H9 (cell line): Measurements from ENCODE around the gene ALDH1L1. TPM values are rescaled to one million over a fixed set of nuclear protein-coding genes. Genes with fewer than 3 reads are reported as not detected.
A peak's percentile ranks its signal among the peaks of the same experiment; 100 is the strongest.

Source experiments
- DNase-seq: peaks from one replicate; pipeline ENCODE4 v3.0.0-alpha.2; 2017
- H2AFZ ChIP-seq: one replicate; pipeline ENCODE4 v1.6.1; 2013; ENCODE audit warnings: mild to moderate bottlenecking, low read length, control low read depth, moderate library complexity
- H2AK5ac ChIP-seq: 2 replicates; pipeline ENCODE4 v1.6.1; 2013; ENCODE audit warnings: low read length, control low read depth, mixed read lengths; ENCODE audit not compliant: insufficient read length
- H2BK120ac ChIP-seq: one replicate; pipeline ENCODE4 v1.6.1; 2013; ENCODE audit warnings: low read depth, mild to moderate bottlenecking, low read length, control low read depth, inconsistent platforms; ENCODE audit not compliant: poor library complexity, severe bottlenecking
- H2BK12ac ChIP-seq: 2 replicates; pipeline ENCODE4 v1.6.1; 2013; ENCODE audit warnings: low read length, control low read depth, mixed read lengths, low read depth; ENCODE audit not compliant: insufficient read length
- H2BK15ac ChIP-seq: 2 replicates; pipeline ENCODE4 v1.6.1; 2013; ENCODE audit warnings: low read depth, low read length, control low read depth
- H2BK20ac ChIP-seq: one replicate; pipeline ENCODE4 v1.6.1; 2013; ENCODE audit warnings: low read depth, mild to moderate bottlenecking, low read length, control low read depth, inconsistent platforms; ENCODE audit not compliant: poor library complexity, severe bottlenecking
- H2BK5ac ChIP-seq: 2 replicates; pipeline ENCODE4 v1.6.1; 2013; ENCODE audit warnings: low read length, control low read depth, mixed read lengths; ENCODE audit not compliant: insufficient read length
- H3K14ac ChIP-seq: 2 replicates; pipeline ENCODE4 v1.6.1; 2013; ENCODE audit warnings: low read length, control low read depth; ENCODE audit not compliant: insufficient read depth
- H3K18ac ChIP-seq: 2 replicates; pipeline ENCODE4 v1.6.1; 2013; ENCODE audit warnings: low read depth, mild to moderate bottlenecking, mixed read lengths, low read length, control low read depth; ENCODE audit not compliant: insufficient read length
- H3K23ac ChIP-seq: 2 replicates; pipeline ENCODE4 v1.6.1; 2013; ENCODE audit warnings: low read length, control low read depth, mixed read lengths, low read depth; ENCODE audit not compliant: insufficient read length
- H3K23me2 ChIP-seq: 2 replicates; pipeline ENCODE4 v1.6.1; 2013; ENCODE audit warnings: low read depth, mild to moderate bottlenecking, mixed read lengths, low read length, control low read depth; ENCODE audit not compliant: insufficient read length, poor library complexity, severe bottlenecking
- H3K27ac ChIP-seq: 2 replicates; pipeline ENCODE4 v1.5.1; 2013; ENCODE audit warnings: low read length, control low read depth, mixed read lengths, low read depth; ENCODE audit not compliant: insufficient read length
- H3K27me3 ChIP-seq: 2 replicates; pipeline ENCODE4 v1.6.1; 2013; ENCODE audit warnings: low read length, control low read depth, inconsistent platforms; ENCODE audit not compliant: insufficient read depth
- H3K4ac ChIP-seq: 2 replicates; pipeline ENCODE4 v1.6.1; 2013; ENCODE audit warnings: low read depth, mild to moderate bottlenecking, control low read depth, inconsistent platforms, low read length, moderate library complexity
- H3K4me1 ChIP-seq: 2 replicates; pipeline ENCODE4 v1.6.1; 2013; ENCODE audit warnings: low read length, control low read depth, inconsistent platforms; ENCODE audit not compliant: insufficient read depth
- H3K4me2 ChIP-seq: 2 replicates; pipeline ENCODE4 v1.6.1; 2013; ENCODE audit warnings: low read length, control low read depth, mixed read lengths; ENCODE audit not compliant: insufficient read length, insufficient read depth
- H3K56ac ChIP-seq: 2 replicates; pipeline ENCODE4 v1.6.1; 2013; ENCODE audit warnings: low read depth, mild to moderate bottlenecking, mixed read lengths, low read length, control low read depth; ENCODE audit not compliant: insufficient read length
- H3K79me1 ChIP-seq: 2 replicates; pipeline ENCODE4 v1.6.1; 2013; ENCODE audit warnings: low read depth, mild to moderate bottlenecking, moderate library complexity, low read length, control low read depth, inconsistent platforms; ENCODE audit not compliant: insufficient read depth, poor library complexity, severe bottlenecking
- H3K79me2 ChIP-seq: 2 replicates; pipeline ENCODE4 v1.6.1; 2013; ENCODE audit warnings: low read length, control low read depth, inconsistent platforms; ENCODE audit not compliant: insufficient read depth
- H3K9ac ChIP-seq: 2 replicates; pipeline ENCODE4 v1.6.1; 2013; ENCODE audit warnings: low read length, control low read depth, mixed read lengths; ENCODE audit not compliant: insufficient read length; ENCODE audit errors: extremely low read depth
- H3K9me3 ChIP-seq: one replicate; pipeline ENCODE4 v1.6.1; 2013; ENCODE audit warnings: low read depth, low read length, inconsistent platforms; ENCODE audit not compliant: control insufficient read depth
- H3T11ph ChIP-seq: one replicate; pipeline ENCODE4 v1.6.1; 2013; ENCODE audit warnings: mild to moderate bottlenecking, low read length, control low read depth, inconsistent platforms
- H4K20me1 ChIP-seq: one replicate; pipeline ENCODE4 v1.6.1; 2013; ENCODE audit not compliant: control insufficient read depth, insufficient read length, insufficient read depth
- H4K5ac ChIP-seq: 2 replicates; pipeline ENCODE4 v1.6.1; 2013; ENCODE audit warnings: low read depth, mild to moderate bottlenecking, mixed read lengths, low read length, control low read depth; ENCODE audit not compliant: insufficient read length
- H4K8ac ChIP-seq: replicated peaks from 2 replicates; pipeline ENCODE4 v1.6.1; 2013; ENCODE audit warnings: low read length, control low read depth, mixed read lengths, low read depth; ENCODE audit not compliant: insufficient read length
- H4K91ac ChIP-seq: 2 replicates; pipeline ENCODE4 v1.6.1; 2013; ENCODE audit warnings: low read depth, mild to moderate bottlenecking, moderate library complexity, mixed read lengths, low read length, control low read depth; ENCODE audit not compliant: insufficient read length
- H3K27ac Mint-ChIP-seq, 3 experiments: 2 replicates in 2 of 3; 3 replicates in 1 of 3; pipeline ENCODE4 v1.8.0; 2020 to 2021; ENCODE audit warnings: mixed read lengths in 3 of 3, mild to moderate bottlenecking in 1 of 3, moderate library complexity in 1 of 3
- H3K27me3 Mint-ChIP-seq: 2 replicates; pipeline ENCODE4 v1.8.0; 2021; ENCODE audit warnings: low read depth, mild to moderate bottlenecking, moderate library complexity, mixed read lengths
- H3K36me3 Mint-ChIP-seq, 3 experiments: 2 replicates in 2 of 3; 3 replicates in 1 of 3; pipeline ENCODE4 v1.8.0; 2020 to 2021; ENCODE audit warnings: low read depth in 3 of 3, mixed read lengths in 3 of 3; ENCODE audit not compliant: insufficient read depth in 1 of 3
- H3K4me1 Mint-ChIP-seq, 2 experiments: 2 replicates each; pipeline ENCODE4 v1.8.0; 2020; ENCODE audit warnings: mixed read lengths in 2 of 2
- H3K4me3 Mint-ChIP-seq, 2 experiments: 2 replicates in 1 of 2; 3 replicates in 1 of 2; pipeline ENCODE4 v1.8.0; 2020 to 2021; ENCODE audit warnings: mild to moderate bottlenecking in 2 of 2, mixed read lengths in 2 of 2, moderate library complexity in 1 of 2
- H3K9me3 Mint-ChIP-seq, 2 experiments: 2 replicates in 1 of 2; 3 replicates in 1 of 2; pipeline ENCODE4 v1.8.0; 2020; ENCODE audit warnings: mild to moderate bottlenecking in 2 of 2, mixed read lengths in 2 of 2, moderate library complexity in 1 of 2
- WGBS: extraction: QIAGEN DNeasy Blood & Tissue Kit; methylation state at CpG from one replicate; pipeline ENCODE4 v1.1.7; 2013; ENCODE audit warnings: missing lambda C conversion rate, low lambda C conversion rate, mixed read lengths; ENCODE audit not compliant: insufficient read length; ENCODE audit errors: extremely low coverage; 5-methylcytosine and 5-hydroxymethylcytosine counted together
- total RNA-seq: library from RNA; stranded (reverse); gene quantifications from 2 replicates; pipeline ENCODE4 v1.2.1, GENCODE V29; 2021
- TF ChIP-seq, protein P1 (sequence below): fragments of 200-600 bp; sonication (generic); conservative IDR thresholded peaks from 3 replicates; pipeline ENCODE4 v1.8.0; 2021; ENCODE audit warnings: antibody characterized with exemption, mild to moderate bottlenecking

The ALDH1L1 gene
- total RNA-seq, 1 experiment from 2014 or later = 0.90 TPM

DNA sequence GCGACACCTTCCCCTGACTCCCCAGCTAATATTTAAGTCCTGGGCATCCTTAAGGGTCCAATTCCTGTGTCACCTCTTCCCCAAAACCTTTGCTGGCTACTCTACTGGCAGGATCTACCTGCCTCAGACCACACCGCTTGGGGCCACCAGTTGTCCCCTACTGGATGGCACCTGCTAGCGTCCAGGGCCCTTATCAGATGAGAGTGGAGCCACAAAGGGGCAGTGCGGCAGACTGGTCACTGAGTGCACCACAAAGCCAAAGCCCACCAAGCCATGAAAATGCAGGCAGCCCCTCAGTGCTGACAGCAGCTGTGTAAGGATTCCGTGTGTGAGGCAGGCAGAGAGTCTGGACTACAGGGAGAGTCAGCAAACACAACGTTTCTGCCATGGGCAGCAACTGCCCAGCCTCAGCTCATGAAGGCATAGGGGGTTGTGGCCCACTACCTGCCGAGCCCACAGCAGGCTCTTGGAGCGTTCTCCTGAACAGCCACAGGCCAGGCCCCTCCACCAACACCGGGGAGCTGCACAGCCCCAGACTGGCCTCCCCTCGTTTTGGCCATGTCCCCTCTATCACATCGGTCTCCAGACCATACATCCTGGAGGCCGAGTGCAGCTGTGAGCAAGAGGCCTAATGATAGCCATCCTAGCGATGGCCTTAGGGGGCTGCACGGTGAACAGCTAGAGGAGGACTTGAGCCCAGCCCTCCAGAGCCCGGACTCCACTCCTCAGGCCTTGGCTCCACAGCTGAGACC lies 32.3 kb downstream of the ALDH1L1 start:
- no peaks in the 10 kb centered on the region for H3K9me3 Mint-ChIP-seq
- H3K36me3 Mint-ChIP-seq = no peaks in the 10 kb centered on the region
- no peak overlapping the region for H4K5ac ChIP-seq
- H3K4ac ChIP-seq = no peak overlapping the region
- no peaks in the 10 kb centered on the region for H3K79me2 ChIP-seq
- no peak overlapping the region for H3T11ph ChIP-seq
- peak; percentile 16 for DNase-seq
- no peak overlapping the region for H3K23ac ChIP-seq
- no peak overlapping the region for H2BK120ac ChIP-seq
- H3K27ac ChIP-seq = no peak overlapping the region
- no peak overlapping the region for H3K4me3 Mint-ChIP-seq
- H4K20me1 ChIP-seq = no peaks in the 10 kb centered on the region
- H2AK5ac ChIP-seq = no peak overlapping the region
- H2BK5ac ChIP-seq = no peak overlapping the region
- no peak overlapping the region for H2BK15ac ChIP-seq
- H3K27me3 ChIP-seq = no peaks in the 10 kb centered on the region
- no peak overlapping the region for H2AFZ ChIP-seq
- no peaks in the 10 kb centered on the region for H3K4me1 ChIP-seq
- H3K56ac ChIP-seq = no peak overlapping the region
- H4K8ac ChIP-seq = no peak overlapping the region
- 0 out of 4 replicates have a peak, but pooled peaks cover 0 to 5% of the 10 kb centered on the region in 2 experiments for H3K4me1 Mint-ChIP-seq
- no peaks in the 10 kb centered on the region for H3K79me1 ChIP-seq
- no peak overlapping the region for H3K18ac ChIP-seq
- H3K14ac ChIP-seq = no peak overlapping the region; the same call in 1 of the 2 replicates
- TF ChIP-seq, protein P1, sequence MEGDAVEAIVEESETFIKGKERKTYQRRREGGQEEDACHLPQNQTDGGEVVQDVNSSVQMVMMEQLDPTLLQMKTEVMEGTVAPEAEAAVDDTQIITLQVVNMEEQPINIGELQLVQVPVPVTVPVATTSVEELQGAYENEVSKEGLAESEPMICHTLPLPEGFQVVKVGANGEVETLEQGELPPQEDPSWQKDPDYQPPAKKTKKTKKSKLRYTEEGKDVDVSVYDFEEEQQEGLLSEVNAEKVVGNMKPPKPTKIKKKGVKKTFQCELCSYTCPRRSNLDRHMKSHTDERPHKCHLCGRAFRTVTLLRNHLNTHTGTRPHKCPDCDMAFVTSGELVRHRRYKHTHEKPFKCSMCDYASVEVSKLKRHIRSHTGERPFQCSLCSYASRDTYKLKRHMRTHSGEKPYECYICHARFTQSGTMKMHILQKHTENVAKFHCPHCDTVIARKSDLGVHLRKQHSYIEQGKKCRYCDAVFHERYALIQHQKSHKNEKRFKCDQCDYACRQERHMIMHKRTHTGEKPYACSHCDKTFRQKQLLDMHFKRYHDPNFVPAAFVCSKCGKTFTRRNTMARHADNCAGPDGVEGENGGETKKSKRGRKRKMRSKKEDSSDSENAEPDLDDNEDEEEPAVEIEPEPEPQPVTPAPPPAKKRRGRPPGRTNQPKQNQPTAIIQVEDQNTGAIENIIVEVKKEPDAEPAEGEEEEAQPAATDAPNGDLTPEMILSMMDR = no peak
- no peak overlapping the region for H3K4me2 ChIP-seq
- H3K9me3 ChIP-seq = no peaks in the 10 kb centered on the region
- no peak overlapping the region for H3K9ac ChIP-seq
- no peak overlapping the region for H4K91ac ChIP-seq
- WGBS = no CpG with 5 or more reads among the region's 15 CpGs
- H2BK12ac ChIP-seq = no peak overlapping the region
- no peak overlapping the region for H3K27ac Mint-ChIP-seq
- no peaks in the 10 kb centered on the region for H3K23me2 ChIP-seq
- H3K27me3 Mint-ChIP-seq = no peaks in the 10 kb centered on the region; the same call in none of the 2 replicates
- H2BK20ac ChIP-seq = no peak overlapping the region
